GM12891 (cell line): ENCODE data around the gene S100A7A.

Experiments
- DNase-seq: peaks from one replicate; pipeline ENCODE4 v3.0.0; 2011; ENCODE audit warnings: low spot score; ENCODE audit not compliant: insufficient read length
- FAIRE-seq: peaks from 2 replicates; lab custom pipeline; 2011; peaks lifted over from hg19 to GRCh38; lab: Jason Lieb, UNC
- PAX5 ChIP-seq: IDR thresholded peaks from 2 replicates; pipeline ENCODE4 v1.6.1; 2011; ENCODE audit warnings: low read length, moderate library complexity, mild to moderate bottlenecking; ENCODE audit not compliant: insufficient read depth, severe bottlenecking
- POLR2A ChIP-seq: IDR thresholded peaks from 2 replicates; pipeline ENCODE4 v1.6.1; 2011; ENCODE audit warnings: low read depth, low read length, control low read depth
- POLR2AphosphoS5 ChIP-seq: IDR thresholded peaks from 2 replicates; pipeline ENCODE4 v1.6.1; 2011; ENCODE audit warnings: low read depth, low read length, control low read depth
- POU2F2 ChIP-seq: IDR thresholded peaks from 2 replicates; pipeline ENCODE4 v1.6.1; 2011; ENCODE audit warnings: low read depth, mild to moderate bottlenecking, control low read depth, low read length, moderate library complexity
- SPI1 ChIP-seq: IDR thresholded peaks from 2 replicates; pipeline ENCODE4 v1.6.1; 2011; ENCODE audit warnings: low read depth, low read length, control low read depth
- TAF1 ChIP-seq: IDR thresholded peaks from 2 replicates; pipeline ENCODE4 v1.6.1; 2011; ENCODE audit warnings: low read depth, low read length, control low read depth

S100A7A gene

GRCh38 chr1:153394391-153394790, 21.9 kb upstream of the S100A7A start:
- DNase-seq (no peak), FAIRE-seq (no peak)
- TF ChIP-seq POLR2AphosphoS5 (no peak), POLR2A (no peak), PAX5 (no peak), POU2F2 (no peak), SPI1 (no peak), TAF1 (no peak)

GRCh38 chr1:153395136-153395685, 21.1 kb upstream of the S100A7A start:
- TF ChIP-seq POLR2AphosphoS5: no peak
- TF ChIP-seq PAX5: no peak
- no peak for TF ChIP-seq POLR2A
- TF ChIP-seq SPI1: no peak
- no peak for TF ChIP-seq TAF1
- TF ChIP-seq POU2F2: no peak
- no peak for DNase-seq
- no peak for FAIRE-seq

GRCh38 chr1:153395776-153396175, 20.5 kb upstream of the S100A7A start:
- FAIRE-seq (no peak), DNase-seq (no peak)
- TF ChIP-seq POLR2A (no peak), TAF1 (no peak), SPI1 (no peak), POLR2AphosphoS5 (no peak), POU2F2 (no peak)

GRCh38 chr1:153396461-153396860, 19.9 kb upstream of the S100A7A start:
- no peak for TF ChIP-seq PAX5
- TF ChIP-seq POLR2AphosphoS5: no peak
- no peak for TF ChIP-seq SPI1
- TF ChIP-seq TAF1: no peak
- no peak for TF ChIP-seq POLR2A
- no peak for TF ChIP-seq POU2F2
- DNase-seq (no peak), FAIRE-seq (no peak)

- FAIRE-seq (no peak), DNase-seq (no peak)
- TF ChIP-seq TAF1: no peak
- no peak for TF ChIP-seq SPI1
- TF ChIP-seq POLR2AphosphoS5: no peak
- TF ChIP-seq PAX5: no peak
- TF ChIP-seq POLR2A: no peak
- TF ChIP-seq POU2F2: no peak
These were observed 19.0 kb upstream of the S100A7A start for GRCh38 chr1:153397051-153397923.

- TF ChIP-seq SPI1 (no peak), POLR2AphosphoS5 (no peak), POU2F2 (no peak), TAF1 (no peak), POLR2A (no peak), PAX5 (no peak)
- FAIRE-seq (no peak), DNase-seq (no peak)
These were observed 18.2 kb upstream of the S100A7A start for GRCh38 chr1:153397924-153398651.

GRCh38 chr1:153399401-153400055, 16.8 kb upstream of the S100A7A start:
- TF ChIP-seq TAF1 (no peak), POLR2A (no peak), POLR2AphosphoS5 (no peak), SPI1 (no peak), PAX5 (no peak), POU2F2 (no peak)
- DNase-seq (no peak), FAIRE-seq (no peak)

GRCh38 chr1:153400244-153400643, 16.1 kb upstream of the S100A7A start:
- no peak for FAIRE-seq
- no peak for DNase-seq
- TF ChIP-seq POLR2A: no peak
- no peak for TF ChIP-seq POU2F2
- TF ChIP-seq PAX5: no peak
- no peak for TF ChIP-seq TAF1
- no peak for TF ChIP-seq SPI1
- no peak for TF ChIP-seq POLR2AphosphoS5

GRCh38 chr1:153401461-153401860, 14.9 kb upstream of the S100A7A start:
- no peak for DNase-seq
- no peak for FAIRE-seq
- TF ChIP-seq POU2F2: no peak
- TF ChIP-seq PAX5: no peak
- TF ChIP-seq POLR2AphosphoS5: no peak
- no peak for TF ChIP-seq TAF1
- TF ChIP-seq SPI1: no peak
- no peak for TF ChIP-seq POLR2A
